Measurements from ENCODE around the gene STX2.
A peak's percentile ranks its signal among the peaks of the same experiment; 100 is the strongest.

STX2 gene

DNA sequence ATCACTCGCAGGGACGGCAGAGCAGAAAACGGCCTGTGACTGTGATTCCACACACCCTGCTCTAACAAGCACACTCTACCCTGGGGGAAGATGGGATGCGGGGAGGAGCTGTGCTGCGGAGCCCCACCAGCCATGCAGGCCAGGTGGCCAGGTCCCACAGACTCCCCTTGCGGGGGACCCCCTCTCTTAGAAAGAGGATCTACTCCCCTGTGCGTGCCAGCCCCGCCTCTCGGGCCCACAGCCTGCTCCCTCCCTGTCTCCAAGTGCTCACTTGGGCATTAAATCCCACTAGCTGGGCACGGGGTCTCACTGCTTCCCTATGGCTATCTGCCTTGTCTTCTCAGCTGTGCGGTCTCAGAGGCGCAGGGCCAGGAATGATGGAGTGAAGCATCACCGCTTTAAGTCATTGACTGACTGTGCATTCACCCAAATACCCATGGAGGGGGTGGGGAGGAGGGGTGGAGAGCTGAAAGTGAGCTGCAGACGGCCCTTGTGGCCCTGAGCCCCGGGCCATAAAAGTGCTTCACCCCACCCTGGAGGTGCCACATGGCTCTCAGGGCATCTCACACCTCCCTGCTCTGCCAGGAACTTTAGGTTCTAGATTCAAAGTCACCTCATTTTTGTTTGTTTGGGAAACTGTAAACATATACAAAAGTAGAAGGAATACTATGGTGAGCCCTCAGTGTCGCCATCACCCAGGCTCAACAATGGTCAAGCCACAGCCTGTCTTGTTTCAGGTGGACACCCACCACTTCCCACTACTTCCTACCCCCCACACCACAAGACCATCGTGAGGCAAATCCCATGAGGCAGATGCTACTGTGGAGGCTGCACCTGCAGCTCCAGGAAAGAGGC lies 9.4 kb downstream of the STX2 start:
- no peak for DNase-seq

GRCh38 chr12:130828895-130829294 lies 10.2 kb downstream of the STX2 start:
- no peak for DNase-seq

DNA sequence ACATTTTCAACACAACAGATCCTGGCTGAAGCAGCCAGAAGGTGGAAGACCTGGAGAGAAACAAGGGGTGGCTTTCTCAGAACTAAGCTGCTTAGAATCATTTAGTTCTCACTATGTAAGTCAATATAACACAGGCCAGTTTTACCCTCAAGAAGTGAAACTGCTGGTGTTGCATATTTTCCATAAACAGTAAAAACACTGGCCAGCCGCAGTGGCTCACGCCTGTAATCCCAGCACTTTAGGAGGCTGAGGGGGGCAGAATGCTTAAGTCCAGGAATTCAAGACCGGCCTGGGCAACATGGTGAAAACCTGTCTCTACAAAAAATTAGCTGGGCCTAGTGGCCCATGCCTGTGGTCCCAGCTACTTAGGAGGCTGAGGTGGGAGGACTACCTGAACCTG lies 11.6 kb downstream of the STX2 start:
- no peak for DNase-seq

DNA sequence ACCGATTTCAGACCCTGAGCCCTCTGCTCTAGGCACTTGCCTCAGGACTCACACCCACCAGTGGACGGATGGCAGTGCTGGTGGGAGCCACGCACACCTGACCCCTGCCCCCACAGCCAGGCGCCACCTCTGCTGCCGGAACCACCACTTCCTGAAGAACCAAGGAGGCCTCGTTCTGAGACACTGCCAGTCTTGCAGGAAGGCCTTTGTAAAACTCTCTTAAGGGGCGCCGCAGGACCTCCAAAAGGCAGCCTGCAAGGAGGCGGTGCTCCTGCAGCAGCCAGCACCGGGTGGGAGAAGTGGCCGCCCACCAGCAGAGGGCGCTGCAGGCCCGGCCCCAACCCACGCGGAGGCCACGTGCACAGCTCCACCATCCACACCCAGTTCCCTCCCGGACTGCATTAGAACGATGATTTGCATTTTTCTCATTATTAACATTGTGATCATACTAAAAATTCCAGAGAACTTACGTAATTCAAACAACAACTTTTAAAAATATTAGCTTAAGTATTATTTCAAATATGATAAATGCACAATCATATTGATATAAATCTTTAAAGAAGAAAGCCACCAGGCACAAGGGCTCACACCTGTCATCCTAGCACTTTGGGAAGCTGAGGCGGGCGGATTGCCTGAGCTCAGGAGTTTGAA lies 12.8 kb downstream of the STX2 start:
- peak; percentile 57 to 71 for DNase-seq

DNA sequence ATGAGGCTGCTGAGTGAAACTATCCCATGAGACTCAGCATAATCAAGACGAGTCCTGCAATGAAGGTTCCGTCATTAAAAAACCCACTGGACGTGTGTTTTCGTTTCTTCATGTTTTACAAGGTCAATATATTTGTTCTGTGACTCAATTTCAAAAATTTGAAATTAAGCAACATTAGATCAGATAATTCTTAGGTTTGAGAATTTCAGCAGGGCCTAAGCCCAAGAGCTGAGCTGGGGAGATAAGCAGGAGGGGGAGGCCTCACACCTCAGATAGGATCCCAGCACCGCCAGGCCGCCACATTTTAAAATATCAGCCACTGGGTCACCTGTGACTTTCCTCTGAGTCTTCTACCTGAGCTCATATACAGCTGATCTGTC lies 13.3 kb downstream of the STX2 start:
- no peak for DNase-seq

DNA sequence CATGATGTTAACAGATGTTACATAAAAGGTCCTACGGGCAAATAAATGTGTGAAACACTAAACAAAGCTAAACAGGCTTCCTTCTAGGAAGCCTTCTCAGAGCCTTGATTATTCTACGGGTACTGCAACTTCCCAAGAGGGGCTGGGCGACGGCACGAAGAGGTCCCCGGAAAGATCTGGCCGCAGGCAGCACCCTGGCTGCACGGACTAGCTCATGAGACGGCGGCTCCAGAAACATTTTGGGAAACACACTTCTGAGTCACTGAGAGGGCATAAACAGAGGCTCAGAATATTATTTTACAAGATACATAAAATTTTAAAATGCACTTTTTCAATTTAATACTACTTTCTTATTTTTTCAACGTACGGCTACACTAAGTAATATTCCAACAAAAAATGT lies 19.4 kb downstream of the STX2 start:
- no peak for DNase-seq

DNA sequence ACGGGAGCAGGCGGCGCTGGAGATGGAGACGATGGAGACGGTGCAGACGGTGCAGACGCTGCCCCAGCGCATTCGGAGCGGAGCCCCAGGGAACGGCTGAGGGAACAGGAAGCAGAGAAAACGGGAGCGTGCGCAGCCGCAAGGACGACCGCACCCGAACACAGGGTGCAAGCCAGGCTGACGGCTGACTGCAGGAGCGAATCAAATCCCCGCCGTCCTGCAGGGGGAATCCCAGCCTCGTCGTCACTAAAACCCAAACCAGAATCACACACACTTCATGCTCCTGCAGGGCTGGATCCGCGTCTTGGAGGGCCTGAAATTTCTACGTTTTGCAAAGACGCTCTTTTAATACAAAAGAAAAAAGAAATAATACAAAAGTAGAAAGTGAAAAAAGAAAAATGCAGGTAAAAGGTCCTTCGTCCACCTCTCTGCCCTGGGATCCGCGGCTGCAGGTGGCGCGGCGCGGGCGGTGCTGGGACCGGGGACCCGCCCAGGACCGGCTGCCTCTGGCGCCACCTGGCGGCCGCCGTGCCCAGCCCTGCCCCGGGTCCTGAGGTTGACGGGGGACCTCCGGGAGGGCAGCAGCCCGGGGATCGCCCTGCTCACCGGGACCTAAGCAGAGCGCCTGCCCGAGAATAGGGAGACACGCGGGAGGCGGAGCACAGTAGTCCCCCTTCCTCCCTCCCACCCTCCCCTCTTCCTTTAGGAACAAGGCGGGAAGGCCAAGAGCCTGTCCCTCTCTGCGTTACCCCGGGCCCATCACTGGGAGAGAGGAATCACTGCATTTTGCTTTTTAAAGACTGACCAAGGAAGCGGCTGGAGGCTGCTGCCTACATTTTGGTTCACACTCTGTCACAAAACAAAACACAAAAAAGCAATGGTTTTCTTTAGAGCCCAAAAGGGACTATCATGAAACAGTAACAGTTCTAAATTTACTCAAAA lies 20.1 kb downstream of the STX2 start:
- peak; percentile 61 to 81 for DNase-seq

- no peak for DNase-seq
Measured at GRCh38 chr12:130818272-130818634, 20.8 kb downstream of the STX2 start.

- no peak for DNase-seq
Measured at GRCh38 chr12:130817804-130818203, 21.2 kb downstream of the STX2 start.

DNA sequence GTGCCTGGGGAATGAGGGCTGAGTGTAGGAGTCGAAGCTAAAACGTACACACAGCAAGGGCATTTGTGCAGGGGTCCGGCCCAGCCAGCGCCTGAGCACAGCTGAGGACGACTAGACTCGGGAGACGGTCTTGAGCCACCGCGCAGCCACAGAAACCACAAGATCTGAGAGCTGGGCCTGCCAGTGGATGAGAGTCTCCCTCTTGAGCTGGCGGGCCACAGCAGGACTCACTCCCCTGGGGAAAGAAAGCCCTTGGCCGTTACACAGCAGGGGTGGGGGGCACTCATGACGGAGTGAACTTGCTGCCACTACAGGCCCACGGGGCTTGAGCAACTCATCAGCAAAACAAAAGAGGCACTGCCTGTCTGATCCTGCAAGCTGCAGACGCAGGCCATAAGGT lies 23.0 kb downstream of the STX2 start:
- no peak for DNase-seq

DNA sequence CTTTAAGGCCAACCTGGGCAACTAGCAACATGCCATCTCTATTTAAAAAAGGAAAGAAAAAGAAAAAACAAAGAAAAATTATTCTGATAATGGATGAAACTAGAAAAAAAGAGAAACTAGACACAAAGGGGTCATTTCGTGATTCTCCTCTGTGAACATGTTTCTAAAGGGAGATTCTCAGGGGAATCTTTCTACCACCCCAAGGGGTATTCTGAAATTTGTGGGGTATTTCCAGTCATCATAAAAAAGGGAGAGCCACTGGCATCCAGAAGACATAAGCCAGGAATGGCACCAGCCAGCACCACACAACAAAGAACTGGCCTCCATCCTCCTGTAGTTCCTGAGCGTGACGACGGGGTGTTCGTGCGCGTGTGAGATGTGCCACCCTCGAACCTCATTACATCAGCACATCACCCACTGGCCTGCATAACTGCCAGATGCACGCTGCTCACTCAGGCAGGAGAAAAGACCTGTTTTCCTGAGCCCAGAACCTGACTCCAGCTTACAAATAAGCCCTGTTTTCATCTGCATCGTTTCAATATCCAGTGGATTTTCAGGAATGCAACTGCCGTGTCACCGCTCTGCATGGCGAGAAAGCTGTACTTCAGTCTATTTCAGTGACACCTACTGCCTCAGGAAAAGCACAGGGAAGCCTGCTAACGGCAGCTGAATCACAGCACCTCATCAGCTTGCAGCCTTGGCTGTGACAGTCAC lies 23.9 kb downstream of the STX2 start:
- DNase-seq, result no peak

- no peak for DNase-seq
Measured at GRCh38 chr12:130813949-130814348, 25.1 kb downstream of the STX2 start.

GRCh38 chr12:130813436-130813835 lies 25.6 kb downstream of the STX2 start:
- DNase-seq, result no peak

DNA sequence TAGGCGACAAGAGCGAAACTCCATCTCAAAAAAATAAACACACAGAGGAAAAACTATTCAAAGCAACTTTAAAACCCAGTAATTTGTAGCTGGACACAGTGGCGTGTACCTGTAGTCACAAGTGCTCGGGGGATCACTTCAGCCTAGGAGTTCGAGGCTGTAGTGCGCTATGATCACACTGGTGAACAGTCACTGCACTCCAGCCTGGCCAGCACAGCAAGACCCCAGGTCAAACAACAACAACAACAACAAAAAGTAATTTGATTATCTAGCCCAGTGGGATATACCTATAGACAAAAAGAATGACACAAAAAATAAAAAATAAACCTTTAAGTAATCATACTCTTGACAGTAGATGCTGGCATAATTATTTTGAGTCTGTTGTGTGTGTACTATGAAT lies 29.3 kb downstream of the STX2 start:
- no peak for DNase-seq

GRCh38 chr12:130807309-130807708 lies 31.7 kb downstream of the STX2 start:
- no peak for DNase-seq

DNA sequence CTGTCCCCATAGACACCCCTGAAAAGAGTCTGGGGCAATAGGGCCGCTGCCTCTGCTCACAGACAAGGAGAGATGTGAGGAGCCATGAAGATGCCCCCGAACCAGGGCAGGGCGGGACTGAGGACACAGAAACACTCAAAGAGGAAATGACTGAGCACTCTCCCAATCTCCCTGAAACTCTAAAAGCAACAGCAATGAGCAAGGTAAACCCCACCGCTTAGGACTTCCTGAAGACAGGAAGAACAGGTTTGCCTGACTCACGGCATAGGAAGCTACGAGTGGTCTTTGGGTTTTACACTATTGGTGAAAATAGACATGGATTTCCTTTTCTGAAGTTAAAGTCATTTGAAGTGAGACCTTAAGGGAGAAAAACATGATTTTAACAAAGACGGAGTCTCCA lies 32.5 kb downstream of the STX2 start:
- DNase-seq, result no peak

- DNase-seq, result no peak
Measured at GRCh38 chr12:130805635-130806034, 33.4 kb downstream of the STX2 start.

GRCh38 chr12:130804216-130804615 lies 34.8 kb downstream of the STX2 start:
- no peak for DNase-seq

DNA sequence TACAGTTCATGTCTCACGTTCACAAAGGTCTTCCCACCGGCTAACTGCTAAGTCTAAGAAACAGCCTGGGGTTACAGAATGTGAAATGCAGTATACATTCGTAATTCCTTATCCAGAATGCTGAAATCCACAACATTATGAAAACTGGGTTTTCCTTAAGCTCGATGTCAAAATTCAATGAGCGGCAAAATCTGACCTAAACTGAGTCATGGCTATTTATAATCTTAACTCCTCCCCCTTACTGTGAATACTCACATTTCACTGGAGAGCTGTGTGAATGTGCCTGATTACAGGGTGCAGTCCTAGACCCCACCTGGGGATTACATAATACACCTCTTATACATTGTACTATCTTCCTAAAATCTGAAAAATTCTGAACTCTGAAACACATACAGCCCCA lies 35.3 kb downstream of the STX2 start:
- no peak for DNase-seq

GRCh38 chr12:130800312-130800711 lies 38.7 kb downstream of the STX2 start:
- DNase-seq, result no peak

GRCh38 chr12:130799051-130799450 lies 40.0 kb downstream of the STX2 start:
- DNase-seq, result no peak

- peak; percentile 30 to 31 for DNase-seq
Measured at GRCh38 chr12:130796985-130797686, 41.9 kb downstream of the STX2 start.

Data from stimulated activated CD4-positive, alpha-beta T cell treated with anti-CD3 and anti-CD28 coated beads, Interleukin-4, amount 100 ng/mL, for 4 hours (primary cell).